ENCODE results near the gene FAM222A. TPM values are rescaled to one million over a fixed set of nuclear protein-coding genes. Genes with fewer than 3 reads are reported as not detected.

The FAM222A gene
- polyA plus RNA-seq, 1 donor from 2014 or later = 8.5 TPM

GRCh38 chr12:109792992-109793391, 79.4 kb downstream of the FAM222A start:
- H3K79me2 ChIP-seq (replicated peaks; ENCODE audit: insufficient read depth, low read length) = no peaks in the 10 kb centered on the region
- no peaks in the 10 kb centered on the region for H3F3A ChIP-seq (ENCODE audit: insufficient read depth, low read length, poor library complexity, severe bottlenecking)
- no peaks in the 10 kb centered on the region for H3K36me3 ChIP-seq (ENCODE audit: insufficient read depth, low read length)

DNA sequence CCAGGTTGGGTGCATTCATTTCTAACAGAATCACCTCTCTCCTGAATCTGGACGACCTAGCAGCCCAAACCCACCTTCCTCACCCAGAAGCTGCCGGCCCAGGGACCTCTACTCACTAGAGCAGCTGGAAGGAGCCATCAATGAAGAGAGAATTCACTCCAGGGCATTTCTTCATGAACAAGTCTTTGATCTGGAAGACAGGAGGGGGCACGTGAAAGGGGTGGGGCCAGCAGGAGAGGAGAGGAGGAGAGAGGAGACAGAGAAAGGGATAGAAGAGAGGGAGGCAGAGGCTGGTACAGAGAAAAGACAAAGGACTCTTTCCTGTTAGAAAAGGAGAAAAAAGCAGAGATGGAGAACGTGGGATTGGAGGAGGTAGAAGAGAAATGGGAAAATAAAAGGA, 79.8 kb downstream of the FAM222A start:
- Histone ChIP-seq H4K20me1 (ENCODE audit: insufficient read depth) (no peaks in the 10 kb centered on the region), H3K4me3 (ENCODE audit: low read length) (no peak overlapping the region), H2AFZ (ENCODE audit: low read depth, low read length) (no peak overlapping the region), H3K27ac (ENCODE audit: low read length) (no peak overlapping the region), H3K27me3 (ENCODE audit: insufficient read depth, low read depth, low read length) (no peaks in the 10 kb centered on the region), H3K9ac (ENCODE audit: low read length) (no peak overlapping the region), H3K36me3 (ENCODE audit: insufficient read depth, low read length) (no peaks in the 10 kb centered on the region), H3K4me2 (ENCODE audit: low read length) (no peak overlapping the region), H3K9me2 (ENCODE audit: insufficient read depth, low read length) (no peaks in the 10 kb centered on the region), H3K9me3 (ENCODE audit: low read length) (no peaks in the 10 kb centered on the region), H3F3A (ENCODE audit: insufficient read depth, low read length, poor library complexity, severe bottlenecking) (no peaks in the 10 kb centered on the region), H3K79me2 (replicated peaks; ENCODE audit: insufficient read depth, low read length) (no peaks in the 10 kb centered on the region)
- TF ChIP-seq SMC3 (conservative IDR thresholded peaks at IDR 0.05; ENCODE audit: poor library complexity) = no peak
- TF ChIP-seq RAD21 (conservative IDR thresholded peaks at IDR 0.05) = no peak
- no peak for TF ChIP-seq EZH2 (IDR thresholded peaks at IDR 0.05; ENCODE audit: borderline replicate concordance, insufficient read depth, low read length, poor library complexity, severe bottlenecking)
- no peak for TF ChIP-seq POLR2AphosphoS5 (IDR thresholded peaks at IDR 0.05)

More at GRCh38 chr12:109792992-109793391, 79.4 kb downstream of the FAM222A start:
- no peak overlapping the region for H3K27ac ChIP-seq (ENCODE audit: low read length)
- TF ChIP-seq SMC3 (conservative IDR thresholded peaks at IDR 0.05; ENCODE audit: poor library complexity) (no peak), EZH2 (IDR thresholded peaks at IDR 0.05; ENCODE audit: borderline replicate concordance, insufficient read depth, low read length, poor library complexity, severe bottlenecking) (no peak), EP300 (conservative IDR thresholded peaks at IDR 0.05; ENCODE audit: poor library complexity, severe bottlenecking) (no peak), REST (IDR thresholded peaks at IDR 0.05; ENCODE audit: borderline replicate concordance) (no peak), RAD21 (conservative IDR thresholded peaks at IDR 0.05) (no peak), POLR2AphosphoS5 (IDR thresholded peaks at IDR 0.05) (no peak)
- TF ChIP-seq, protein P1, sequence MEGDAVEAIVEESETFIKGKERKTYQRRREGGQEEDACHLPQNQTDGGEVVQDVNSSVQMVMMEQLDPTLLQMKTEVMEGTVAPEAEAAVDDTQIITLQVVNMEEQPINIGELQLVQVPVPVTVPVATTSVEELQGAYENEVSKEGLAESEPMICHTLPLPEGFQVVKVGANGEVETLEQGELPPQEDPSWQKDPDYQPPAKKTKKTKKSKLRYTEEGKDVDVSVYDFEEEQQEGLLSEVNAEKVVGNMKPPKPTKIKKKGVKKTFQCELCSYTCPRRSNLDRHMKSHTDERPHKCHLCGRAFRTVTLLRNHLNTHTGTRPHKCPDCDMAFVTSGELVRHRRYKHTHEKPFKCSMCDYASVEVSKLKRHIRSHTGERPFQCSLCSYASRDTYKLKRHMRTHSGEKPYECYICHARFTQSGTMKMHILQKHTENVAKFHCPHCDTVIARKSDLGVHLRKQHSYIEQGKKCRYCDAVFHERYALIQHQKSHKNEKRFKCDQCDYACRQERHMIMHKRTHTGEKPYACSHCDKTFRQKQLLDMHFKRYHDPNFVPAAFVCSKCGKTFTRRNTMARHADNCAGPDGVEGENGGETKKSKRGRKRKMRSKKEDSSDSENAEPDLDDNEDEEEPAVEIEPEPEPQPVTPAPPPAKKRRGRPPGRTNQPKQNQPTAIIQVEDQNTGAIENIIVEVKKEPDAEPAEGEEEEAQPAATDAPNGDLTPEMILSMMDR (IDR thresholded peaks at IDR 0.05; ENCODE audit: poor library complexity, severe bottlenecking) = no peak
- H2AFZ ChIP-seq (ENCODE audit: low read depth, low read length) = no peak overlapping the region
- H3K9me2 ChIP-seq (ENCODE audit: insufficient read depth, low read length) = no peaks in the 10 kb centered on the region
- H3K4me3 ChIP-seq (ENCODE audit: low read length) = no peak overlapping the region
- no peaks in the 10 kb centered on the region for H4K20me1 ChIP-seq (ENCODE audit: insufficient read depth)
- no peak overlapping the region for H3K4me2 ChIP-seq (ENCODE audit: low read length)
- no peaks in the 10 kb centered on the region for H3K9me3 ChIP-seq (ENCODE audit: low read length)
- H3K27me3 ChIP-seq (ENCODE audit: insufficient read depth, low read depth, low read length) = no peaks in the 10 kb centered on the region
- H3K9ac ChIP-seq (ENCODE audit: low read length) = no peak overlapping the region

Data from neural cell (in vitro differentiated cells).